HG03565 (cell line): ENCODE results near the gene AP3D1.

Experiments
- ATAC-seq: cut with Tn5 transposase; IDR thresholded peaks from one replicate; pipeline ENCODE4 v1.9.1; 2021; ENCODE audit warnings: mild to moderate bottlenecking, moderate library complexity; ENCODE audit not compliant: unreplicated experiment

The AP3D1 gene

GRCh38 chr19:2070436-2070827 lies 80.9 kb downstream of the AP3D1 start:
- no peak for ATAC-seq

GRCh38 chr19:2064788-2065524 lies 86.4 kb downstream of the AP3D1 start:
- ATAC-seq = no peak

GRCh38 chr19:2064395-2064787 lies 87.0 kb downstream of the AP3D1 start:
- no peak for ATAC-seq

GRCh38 chr19:2063824-2064223 lies 87.5 kb downstream of the AP3D1 start:
- no peak for ATAC-seq

GRCh38 chr19:2062770-2063169 lies 88.6 kb downstream of the AP3D1 start:
- no peak for ATAC-seq

- ATAC-seq = no peak
These were observed 89.0 kb downstream of the AP3D1 start for GRCh38 chr19:2062389-2062729.

GRCh38 chr19:2061495-2062388 lies 89.6 kb downstream of the AP3D1 start:
- peak; percentile 71 for ATAC-seq

- ATAC-seq = peak; percentile 19
These were observed 90.4 kb downstream of the AP3D1 start for GRCh38 chr19:2060884-2061494.

- no peak for ATAC-seq
These were observed 91.8 kb downstream of the AP3D1 start for GRCh38 chr19:2059422-2060201.

GRCh38 chr19:2058570-2059421 lies 92.6 kb downstream of the AP3D1 start:
- ATAC-seq = no peak

GRCh38 chr19:2057484-2058469 lies 93.6 kb downstream of the AP3D1 start:
- ATAC-seq = no peak

- no peak for ATAC-seq
These were observed 94.6 kb downstream of the AP3D1 start for GRCh38 chr19:2056837-2057192.

GRCh38 chr19:2055931-2056836 lies 95.2 kb downstream of the AP3D1 start:
- ATAC-seq = no peak

GRCh38 chr19:2054763-2055162 lies 96.6 kb downstream of the AP3D1 start:
- ATAC-seq = no peak

- no peak for ATAC-seq
These were observed 97.6 kb downstream of the AP3D1 start for GRCh38 chr19:2053601-2054389.

- no peak for ATAC-seq
These were observed 99.3 kb downstream of the AP3D1 start for GRCh38 chr19:2051773-2052704.
